T-helper 22 cell (primary cell): Measurements from ENCODE around the gene BCL2L1.

Experiments used
- DNase-seq: peaks from one replicate; pipeline ENCODE4 v3.0.0-alpha.2; 2020; ENCODE audit warnings: low read depth

Gene BCL2L1

GRCh38 chr20:31691646-31692275 lies 30.9 kb downstream of the BCL2L1 start:
- DNase-seq: no peak

GRCh38 chr20:31690124-31690666 lies 32.5 kb downstream of the BCL2L1 start:
- DNase-seq: no peak

GRCh38 chr20:31689141-31689540 lies 33.5 kb downstream of the BCL2L1 start:
- no peak for DNase-seq

GRCh38 chr20:31687777-31688176 lies 34.9 kb downstream of the BCL2L1 start:
- DNase-seq: no peak

GRCh38 chr20:31685853-31686643 lies 36.6 kb downstream of the BCL2L1 start:
- no peak for DNase-seq

- no peak for DNase-seq
These were observed 38.3 kb downstream of the BCL2L1 start for GRCh38 chr20:31684153-31685015.

GRCh38 chr20:31682927-31683326 lies 39.7 kb downstream of the BCL2L1 start:
- DNase-seq: no peak

GRCh38 chr20:31682352-31682751 lies 40.3 kb downstream of the BCL2L1 start:
- no peak for DNase-seq

GRCh38 chr20:31681769-31682168 lies 40.9 kb downstream of the BCL2L1 start:
- DNase-seq: no peak

- DNase-seq: no peak
These were observed 41.4 kb downstream of the BCL2L1 start for GRCh38 chr20:31681128-31681727.

GRCh38 chr20:31680286-31681127 lies 42.2 kb downstream of the BCL2L1 start:
- no peak for DNase-seq

GRCh38 chr20:31679357-31680285 lies 43.0 kb downstream of the BCL2L1 start:
- DNase-seq: no peak

GRCh38 chr20:31678389-31679356 lies 44.0 kb downstream of the BCL2L1 start:
- DNase-seq: no peak

GRCh38 chr20:31677553-31678260 lies 45.0 kb downstream of the BCL2L1 start:
- no peak for DNase-seq

- no peak for DNase-seq
These were observed 46.1 kb downstream of the BCL2L1 start for GRCh38 chr20:31676609-31676989.

- DNase-seq: no peak
These were observed 46.6 kb downstream of the BCL2L1 start for GRCh38 chr20:31675828-31676608.
